ENCODE data around the gene UACA. TPM values are rescaled to one million over a fixed set of nuclear protein-coding genes. Genes with fewer than 3 reads are reported as not detected.

Gene UACA
- total and polyA plus RNA-seq, 2 experiments from 2014 or later, result 21.5 to 35.8 TPM

GRCh38 chr15:70768257-70768883, 5.0 kb upstream of the UACA start (continued):
- no peak for TF ChIP-seq ZNF331 (CRISPR knock-in tag; IDR thresholded peaks at IDR 0.05; ENCODE audit: low read depth)
- TF ChIP-seq ETS1 (IDR thresholded peaks at IDR 0.05), result no peak
- no peak for TF ChIP-seq POLR2AphosphoS5 (IDR thresholded peaks at IDR 0.05; ENCODE audit: low read depth)
- TF ChIP-seq STAT1 (IDR thresholded peaks at IDR 0.05; ENCODE audit: unreplicated experiment), result no peak
- no peak for TF ChIP-seq ZNF114 (CRISPR knock-in tag; IDR thresholded peaks at IDR 0.05)
- no peak for TF ChIP-seq EZH2phosphoT487 (IDR thresholded peaks at IDR 0.05; ENCODE audit: unreplicated experiment)
- TF ChIP-seq, protein P1, sequence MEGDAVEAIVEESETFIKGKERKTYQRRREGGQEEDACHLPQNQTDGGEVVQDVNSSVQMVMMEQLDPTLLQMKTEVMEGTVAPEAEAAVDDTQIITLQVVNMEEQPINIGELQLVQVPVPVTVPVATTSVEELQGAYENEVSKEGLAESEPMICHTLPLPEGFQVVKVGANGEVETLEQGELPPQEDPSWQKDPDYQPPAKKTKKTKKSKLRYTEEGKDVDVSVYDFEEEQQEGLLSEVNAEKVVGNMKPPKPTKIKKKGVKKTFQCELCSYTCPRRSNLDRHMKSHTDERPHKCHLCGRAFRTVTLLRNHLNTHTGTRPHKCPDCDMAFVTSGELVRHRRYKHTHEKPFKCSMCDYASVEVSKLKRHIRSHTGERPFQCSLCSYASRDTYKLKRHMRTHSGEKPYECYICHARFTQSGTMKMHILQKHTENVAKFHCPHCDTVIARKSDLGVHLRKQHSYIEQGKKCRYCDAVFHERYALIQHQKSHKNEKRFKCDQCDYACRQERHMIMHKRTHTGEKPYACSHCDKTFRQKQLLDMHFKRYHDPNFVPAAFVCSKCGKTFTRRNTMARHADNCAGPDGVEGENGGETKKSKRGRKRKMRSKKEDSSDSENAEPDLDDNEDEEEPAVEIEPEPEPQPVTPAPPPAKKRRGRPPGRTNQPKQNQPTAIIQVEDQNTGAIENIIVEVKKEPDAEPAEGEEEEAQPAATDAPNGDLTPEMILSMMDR (conservative IDR thresholded peaks at IDR 0.05; ENCODE audit: low read depth in 2 of 2), result no peak

GRCh38 chr15:70767667-70768066, 4.3 kb upstream of the UACA start:
- H3K4me1 Mint-ChIP-seq, result peaks cover 12% of the 10 kb centered on the region
- H3K9me2 ChIP-seq (ENCODE audit: insufficient read depth), result no peaks in the 10 kb centered on the region
- no peak for DNase-seq (ENCODE audit: low spot score)
- TF ChIP-seq ETS1 (IDR thresholded peaks at IDR 0.05), result no peak
- TF ChIP-seq ZNF114 (CRISPR knock-in tag; IDR thresholded peaks at IDR 0.05), result no peak
- TF ChIP-seq EZH2phosphoT487 (IDR thresholded peaks at IDR 0.05; ENCODE audit: unreplicated experiment), result no peak
- no peak for ATAC-seq
- no peaks in the 10 kb centered on the region for H3K9me3 Mint-ChIP-seq
- H3K27ac ChIP-seq (ENCODE audit: low read depth), result no peak overlapping the region
- no peak overlapping the region for H3K4me2 ChIP-seq
- peaks cover 12% of the 10 kb centered on the region for H3K4me1 ChIP-seq (ENCODE audit: insufficient read depth)
- H4K20me1 ChIP-seq (replicated peaks; ENCODE audit: insufficient read depth), result no peaks in the 10 kb centered on the region
- no peak overlapping the region for H3K27ac Mint-ChIP-seq
- no peaks in the 10 kb centered on the region for H3K36me3 ChIP-seq (ENCODE audit: insufficient read depth)
- no peaks in the 10 kb centered on the region for H3K27me3 ChIP-seq (ENCODE audit: insufficient read depth)
- peaks cover 5% of the 10 kb centered on the region for H3K27me3 Mint-ChIP-seq (ENCODE audit: insufficient read depth, low read depth, poor library complexity)
- H3K4me3 Mint-ChIP-seq, result no peak overlapping the region
- no peaks in the 10 kb centered on the region for H3K79me2 ChIP-seq (replicated peaks; ENCODE audit: insufficient read depth)
- H3K36me3 Mint-ChIP-seq (ENCODE audit: low read depth), result no peaks in the 10 kb centered on the region
- H2AFZ ChIP-seq, result no peak overlapping the region
- no peaks in the 10 kb centered on the region for H3F3A ChIP-seq (replicated peaks; ENCODE audit: low read depth)
- H3K4me3 ChIP-seq, result no peak overlapping the region

DNA sequence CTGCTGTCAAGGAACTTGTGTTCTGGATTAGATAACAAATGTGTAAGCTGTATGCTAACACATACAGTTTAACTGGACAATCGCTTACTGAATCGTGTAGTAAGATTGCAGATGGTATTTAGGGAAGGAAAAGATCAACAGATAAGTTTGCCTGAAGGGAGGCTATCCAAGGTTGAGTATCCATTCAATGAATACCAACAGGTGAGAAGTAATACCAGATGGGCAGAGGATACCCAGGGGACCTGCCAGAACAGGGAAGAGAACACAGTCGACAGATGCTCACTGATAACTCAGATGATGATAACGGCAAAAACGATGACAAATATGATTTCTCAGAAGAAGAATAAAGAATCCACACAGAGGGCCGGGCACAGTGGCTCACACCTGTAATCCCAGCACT, 3.2 kb upstream of the UACA start:
- no peak for DNase-seq (ENCODE audit: low spot score)
- H3K4me2 ChIP-seq, result no peak overlapping the region
- peaks cover 17% of the 10 kb centered on the region for H3K4me1 ChIP-seq (ENCODE audit: insufficient read depth)
- no peak for ATAC-seq
- Mint-ChIP-seq H3K4me1 (peaks cover 17% of the 10 kb centered on the region), H3K9me3 (no peaks in the 10 kb centered on the region), H3K27ac (no peak overlapping the region), H3K27me3 (ENCODE audit: insufficient read depth, low read depth, poor library complexity) (peaks cover 4% of the 10 kb centered on the region), H3K36me3 (ENCODE audit: low read depth) (no peaks in the 10 kb centered on the region), H3K4me3 (no peak overlapping the region)
- no peaks in the 10 kb centered on the region for H4K20me1 ChIP-seq (replicated peaks; ENCODE audit: insufficient read depth)
- no peaks in the 10 kb centered on the region for H3K79me2 ChIP-seq (replicated peaks; ENCODE audit: insufficient read depth)
- no peaks in the 10 kb centered on the region for H3F3A ChIP-seq (replicated peaks; ENCODE audit: low read depth)
- no peaks in the 10 kb centered on the region for H3K9me2 ChIP-seq (ENCODE audit: insufficient read depth)
- no peak overlapping the region for H3K27ac ChIP-seq (ENCODE audit: low read depth)
- no peaks in the 10 kb centered on the region for H3K36me3 ChIP-seq (ENCODE audit: insufficient read depth)
- H2AFZ ChIP-seq, result no peak overlapping the region
- H3K4me3 ChIP-seq, result no peak overlapping the region
- peaks cover 7% of the 10 kb centered on the region; the same call in 1 of the 2 replicates for H3K27me3 ChIP-seq (ENCODE audit: insufficient read depth)
- TF ChIP-seq POLR2AphosphoS5 (IDR thresholded peaks at IDR 0.05; ENCODE audit: low read depth) (no peak), EZH2 (IDR thresholded peaks at IDR 0.05; ENCODE audit: low read depth, unreplicated experiment) (no peak), STAT1 (IDR thresholded peaks at IDR 0.05; ENCODE audit: unreplicated experiment) (no peak), ZNF331 (CRISPR knock-in tag; IDR thresholded peaks at IDR 0.05; ENCODE audit: low read depth) (no peak), REST (IDR thresholded peaks at IDR 0.05; ENCODE audit: unreplicated experiment) (no peak), NANOG (IDR thresholded peaks at IDR 0.05; ENCODE audit: borderline replicate concordance) (no peak), JUNB (IDR thresholded peaks at IDR 0.05; ENCODE audit: unreplicated experiment) (no peak), ZNF114 (CRISPR knock-in tag; IDR thresholded peaks at IDR 0.05) (no peak), ETS1 (IDR thresholded peaks at IDR 0.05) (no peak), CREB1 (CRISPR knock-in tag; IDR thresholded peaks at IDR 0.05; ENCODE audit: low read depth) (no peak)

All from GM23338 (cell line).